Neural cell (in vitro differentiated cells): ENCODE measurements around the gene CYP27A1. TPM values are rescaled to one million over a fixed set of nuclear protein-coding genes. Genes with fewer than 3 reads are reported as not detected.

Experiments used
- H2AFZ ChIP-seq: fragments of 200-600, 300-800 bp; sonication (generic), shearing (Covaris generic); 2 replicates; pipeline ENCODE4 v1.6.0; 2014; ENCODE audit warnings: low read depth, mild to moderate bottlenecking, antibody characterized with exemption, low read length, moderate library complexity
- H3F3A ChIP-seq: fragments of 200-600 bp; shearing (Covaris generic); 2 replicates; pipeline ENCODE4 v1.6.1; 2016; ENCODE audit warnings: mild to moderate bottlenecking, moderate library complexity, mixed read lengths, antibody characterized with exemption, low read length; ENCODE audit not compliant: insufficient read depth, poor library complexity, severe bottlenecking
- H3K27ac ChIP-seq: fragments of 200-600, 300-800 bp; sonication (generic), shearing (Covaris generic); 2 replicates; pipeline ENCODE4 v1.5.1; 2014; ENCODE audit warnings: mild to moderate bottlenecking, low read length, moderate library complexity
- H3K27me3 ChIP-seq: fragments of 300-800, 200-600 bp; sonication (generic), shearing (Covaris generic); 2 replicates; pipeline ENCODE4 v1.6.0; 2014; ENCODE audit warnings: mild to moderate bottlenecking, low read depth, low read length, moderate library complexity; ENCODE audit not compliant: insufficient read depth
- H3K36me3 ChIP-seq: fragments of 300-800, 200-600 bp; sonication (generic), shearing (Covaris generic); 2 replicates; pipeline ENCODE4 v1.5.1; 2014; ENCODE audit warnings: mild to moderate bottlenecking, antibody characterized with exemption, low read length, moderate library complexity; ENCODE audit not compliant: insufficient read depth
- H3K4me2 ChIP-seq: fragments of 300-800, 200-600 bp; sonication (generic), shearing (Covaris generic); 2 replicates; pipeline ENCODE4 v1.6.0; 2014; ENCODE audit warnings: mild to moderate bottlenecking, low read length
- H3K4me3 ChIP-seq: fragments of 300-800, 200-600 bp; sonication (generic), shearing (Covaris generic); 2 replicates; pipeline ENCODE4 v1.5.1; 2014; ENCODE audit warnings: mild to moderate bottlenecking, low read length, moderate library complexity
- H3K79me2 ChIP-seq: fragments of 200-600 bp; shearing (Covaris generic); replicated peaks from 2 replicates; pipeline ENCODE4 v1.6.0; 2014; ENCODE audit warnings: mild to moderate bottlenecking, low read length, moderate library complexity; ENCODE audit not compliant: insufficient read depth
- H3K9ac ChIP-seq: fragments of 300-800, 200-600 bp; sonication (generic), shearing (Covaris generic); 2 replicates; pipeline ENCODE4 v1.6.1; 2016; ENCODE audit warnings: mild to moderate bottlenecking, low read length, mixed read lengths
- H3K9me2 ChIP-seq: fragments of 200-600 bp; shearing (Covaris generic); 2 replicates; pipeline ENCODE4 v1.6.1; 2016; ENCODE audit warnings: mild to moderate bottlenecking, low read length, mixed read lengths; ENCODE audit not compliant: insufficient read depth
- H3K9me3 ChIP-seq: fragments of 200-600, 300-800 bp; sonication (generic), shearing (Covaris generic); 2 replicates; pipeline ENCODE4 v1.6.1; 2016; ENCODE audit warnings: mild to moderate bottlenecking, mixed run types, low read length, moderate library complexity, mixed read lengths
- H4K20me1 ChIP-seq: fragments of 200-600 bp; shearing (Covaris generic); 2 replicates; pipeline ENCODE4 v1.6.1; 2016; ENCODE audit warnings: mild to moderate bottlenecking, mixed run types; ENCODE audit not compliant: insufficient read depth
- EP300 ChIP-seq: fragments of 450-650 bp; conservative IDR thresholded peaks from 2 replicates; pipeline ENCODE4 v1.6.1; 2014; ENCODE audit warnings: antibody characterized with exemption, mild to moderate bottlenecking, moderate library complexity; ENCODE audit not compliant: poor library complexity, severe bottlenecking
- EZH2 ChIP-seq: fragments of 200-600, 300-800 bp; shearing (Covaris generic), sonication (generic); IDR thresholded peaks from 2 replicates; pipeline ENCODE4 v1.6.1; 2014; ENCODE audit warnings: antibody characterized with exemption, low read length, borderline replicate concordance, mild to moderate bottlenecking; ENCODE audit not compliant: insufficient read depth, poor library complexity, severe bottlenecking
- MXI1 ChIP-seq: fragments of 450-650 bp; conservative IDR thresholded peaks from 2 replicates; pipeline ENCODE4 v1.6.1; 2014; ENCODE audit warnings: antibody characterized with exemption, mild to moderate bottlenecking; ENCODE audit not compliant: poor library complexity, severe bottlenecking
- POLR2AphosphoS5 ChIP-seq: IDR thresholded peaks from 2 replicates; pipeline ENCODE4 v1.6.1; 2012
- RAD21 ChIP-seq: fragments of 450-650 bp; conservative IDR thresholded peaks from 2 replicates; pipeline ENCODE4 v1.6.1; 2014; ENCODE audit warnings: antibody characterized with exemption, mild to moderate bottlenecking, moderate library complexity
- SMC3 ChIP-seq: fragments of 450-650 bp; conservative IDR thresholded peaks from 2 replicates; pipeline ENCODE4 v1.6.1; 2014; ENCODE audit warnings: antibody characterized with exemption, mild to moderate bottlenecking, moderate library complexity; ENCODE audit not compliant: poor library complexity
- TAF1 ChIP-seq: IDR thresholded peaks from 2 replicates; pipeline ENCODE4 v1.6.1; 2012; ENCODE audit warnings: low read depth
- polyA plus RNA-seq: library from polyadenylated mRNA; depleted of rRNA; stranded (reverse); fragments of >200 nt; gene quantifications from 2 replicates; pipeline ENCODE4 v1.2.3, GENCODE V29; 2014
- TF ChIP-seq, protein P1 (sequence below): IDR thresholded peaks from 2 replicates; pipeline ENCODE4 v1.6.1; 2012; ENCODE audit warnings: borderline replicate concordance
- TF ChIP-seq, protein P2 (sequence below): fragments of 450-650 bp; IDR thresholded peaks from 2 replicates; pipeline ENCODE4 v1.5.1; 2014; ENCODE audit warnings: antibody characterized with exemption, mild to moderate bottlenecking, moderate library complexity; ENCODE audit not compliant: poor library complexity, severe bottlenecking

The CYP27A1 gene
- polyA plus RNA-seq, 1 donor from 2014 or later: not detected

- no peak overlapping the region for H3K9ac ChIP-seq
- no peaks in the 10 kb centered on the region for H3K27me3 ChIP-seq
- TF ChIP-seq MXI1 (no peak), POLR2AphosphoS5 (no peak), EZH2 (no peak), RAD21 (no peak), SMC3 (no peak), TAF1 (no peak), EP300 (no peak)
- TF ChIP-seq, protein P1, sequence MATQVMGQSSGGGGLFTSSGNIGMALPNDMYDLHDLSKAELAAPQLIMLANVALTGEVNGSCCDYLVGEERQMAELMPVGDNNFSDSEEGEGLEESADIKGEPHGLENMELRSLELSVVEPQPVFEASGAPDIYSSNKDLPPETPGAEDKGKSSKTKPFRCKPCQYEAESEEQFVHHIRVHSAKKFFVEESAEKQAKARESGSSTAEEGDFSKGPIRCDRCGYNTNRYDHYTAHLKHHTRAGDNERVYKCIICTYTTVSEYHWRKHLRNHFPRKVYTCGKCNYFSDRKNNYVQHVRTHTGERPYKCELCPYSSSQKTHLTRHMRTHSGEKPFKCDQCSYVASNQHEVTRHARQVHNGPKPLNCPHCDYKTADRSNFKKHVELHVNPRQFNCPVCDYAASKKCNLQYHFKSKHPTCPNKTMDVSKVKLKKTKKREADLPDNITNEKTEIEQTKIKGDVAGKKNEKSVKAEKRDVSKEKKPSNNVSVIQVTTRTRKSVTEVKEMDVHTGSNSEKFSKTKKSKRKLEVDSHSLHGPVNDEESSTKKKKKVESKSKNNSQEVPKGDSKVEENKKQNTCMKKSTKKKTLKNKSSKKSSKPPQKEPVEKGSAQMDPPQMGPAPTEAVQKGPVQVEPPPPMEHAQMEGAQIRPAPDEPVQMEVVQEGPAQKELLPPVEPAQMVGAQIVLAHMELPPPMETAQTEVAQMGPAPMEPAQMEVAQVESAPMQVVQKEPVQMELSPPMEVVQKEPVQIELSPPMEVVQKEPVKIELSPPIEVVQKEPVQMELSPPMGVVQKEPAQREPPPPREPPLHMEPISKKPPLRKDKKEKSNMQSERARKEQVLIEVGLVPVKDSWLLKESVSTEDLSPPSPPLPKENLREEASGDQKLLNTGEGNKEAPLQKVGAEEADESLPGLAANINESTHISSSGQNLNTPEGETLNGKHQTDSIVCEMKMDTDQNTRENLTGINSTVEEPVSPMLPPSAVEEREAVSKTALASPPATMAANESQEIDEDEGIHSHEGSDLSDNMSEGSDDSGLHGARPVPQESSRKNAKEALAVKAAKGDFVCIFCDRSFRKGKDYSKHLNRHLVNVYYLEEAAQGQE: no peak
- TF ChIP-seq, protein P2, sequence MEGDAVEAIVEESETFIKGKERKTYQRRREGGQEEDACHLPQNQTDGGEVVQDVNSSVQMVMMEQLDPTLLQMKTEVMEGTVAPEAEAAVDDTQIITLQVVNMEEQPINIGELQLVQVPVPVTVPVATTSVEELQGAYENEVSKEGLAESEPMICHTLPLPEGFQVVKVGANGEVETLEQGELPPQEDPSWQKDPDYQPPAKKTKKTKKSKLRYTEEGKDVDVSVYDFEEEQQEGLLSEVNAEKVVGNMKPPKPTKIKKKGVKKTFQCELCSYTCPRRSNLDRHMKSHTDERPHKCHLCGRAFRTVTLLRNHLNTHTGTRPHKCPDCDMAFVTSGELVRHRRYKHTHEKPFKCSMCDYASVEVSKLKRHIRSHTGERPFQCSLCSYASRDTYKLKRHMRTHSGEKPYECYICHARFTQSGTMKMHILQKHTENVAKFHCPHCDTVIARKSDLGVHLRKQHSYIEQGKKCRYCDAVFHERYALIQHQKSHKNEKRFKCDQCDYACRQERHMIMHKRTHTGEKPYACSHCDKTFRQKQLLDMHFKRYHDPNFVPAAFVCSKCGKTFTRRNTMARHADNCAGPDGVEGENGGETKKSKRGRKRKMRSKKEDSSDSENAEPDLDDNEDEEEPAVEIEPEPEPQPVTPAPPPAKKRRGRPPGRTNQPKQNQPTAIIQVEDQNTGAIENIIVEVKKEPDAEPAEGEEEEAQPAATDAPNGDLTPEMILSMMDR: no peak
- no peak overlapping the region for H3K27ac ChIP-seq
- H3K9me2 ChIP-seq: no peaks in the 10 kb centered on the region
- H3K36me3 ChIP-seq: no peaks in the 10 kb centered on the region
- no peak overlapping the region for H3K4me2 ChIP-seq
- H2AFZ ChIP-seq: no peak overlapping the region
- no peaks in the 10 kb centered on the region for H3K9me3 ChIP-seq
- H3K79me2 ChIP-seq: no peaks in the 10 kb centered on the region
- no peaks in the 10 kb centered on the region for H4K20me1 ChIP-seq
- H3K4me3 ChIP-seq: no peak overlapping the region
- H3F3A ChIP-seq: no peaks in the 10 kb centered on the region
These were observed 28.3 kb downstream of the CYP27A1 start for GRCh38 chr2:218810256-218810655.

- Histone ChIP-seq H3K4me3 (no peak overlapping the region), H3K79me2 (no peaks in the 10 kb centered on the region), H3K36me3 (no peaks in the 10 kb centered on the region), H3K27me3 (no peaks in the 10 kb centered on the region), H2AFZ (no peak overlapping the region), H3K9me3 (no peaks in the 10 kb centered on the region), H3K27ac (no peak overlapping the region), H3K4me2 (no peak overlapping the region), H3K9me2 (no peaks in the 10 kb centered on the region), H4K20me1 (no peaks in the 10 kb centered on the region), H3K9ac (no peak overlapping the region), H3F3A (no peaks in the 10 kb centered on the region)
- no peak for TF ChIP-seq SMC3
- TF ChIP-seq POLR2AphosphoS5: no peak
- TF ChIP-seq, protein P1: no peak
- TF ChIP-seq RAD21: no peak
- TF ChIP-seq, protein P2: no peak
These were observed 29.4 kb downstream of the CYP27A1 start for GRCh38 chr2:218811382-218811781.
